B cell (primary cell): ENCODE measurements around the gene ESR1.

ENCODE experiments used
- EZH2 ChIP-seq: IDR thresholded peaks from 2 replicates; pipeline ENCODE4 v1.6.1; 2012; ENCODE audit warnings: borderline replicate concordance, low read depth, mild to moderate bottlenecking, moderate library complexity, low read length; ENCODE audit not compliant: insufficient read depth, poor library complexity, severe bottlenecking
- TF ChIP-seq, protein P1 (sequence below): fragments of 200-600 bp; IDR thresholded peaks from one replicate; pipeline ENCODE4 v1.8.0; 2022; ENCODE audit warnings: antibody characterized with exemption, mild to moderate bottlenecking

DNA sequence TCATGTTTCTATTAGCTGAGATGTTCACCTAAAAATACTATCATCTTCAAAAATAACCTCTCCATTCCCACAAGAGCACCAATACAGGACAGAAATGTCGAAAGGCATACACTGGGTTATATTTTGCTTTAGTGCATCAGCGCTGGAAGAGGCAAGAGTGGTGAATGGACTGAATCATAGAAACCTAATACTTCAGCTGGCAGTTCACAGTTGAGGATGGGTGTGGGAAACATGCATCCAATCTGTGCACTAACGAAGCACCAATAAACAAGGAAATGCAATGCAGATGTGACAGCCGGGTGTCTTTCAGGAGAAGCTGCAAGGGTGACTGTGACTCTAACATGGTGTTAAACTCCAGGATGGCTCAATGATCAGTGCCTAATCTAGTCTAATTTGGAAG is 365.8 kb downstream of the ESR1 start:
- TF ChIP-seq, protein P1, sequence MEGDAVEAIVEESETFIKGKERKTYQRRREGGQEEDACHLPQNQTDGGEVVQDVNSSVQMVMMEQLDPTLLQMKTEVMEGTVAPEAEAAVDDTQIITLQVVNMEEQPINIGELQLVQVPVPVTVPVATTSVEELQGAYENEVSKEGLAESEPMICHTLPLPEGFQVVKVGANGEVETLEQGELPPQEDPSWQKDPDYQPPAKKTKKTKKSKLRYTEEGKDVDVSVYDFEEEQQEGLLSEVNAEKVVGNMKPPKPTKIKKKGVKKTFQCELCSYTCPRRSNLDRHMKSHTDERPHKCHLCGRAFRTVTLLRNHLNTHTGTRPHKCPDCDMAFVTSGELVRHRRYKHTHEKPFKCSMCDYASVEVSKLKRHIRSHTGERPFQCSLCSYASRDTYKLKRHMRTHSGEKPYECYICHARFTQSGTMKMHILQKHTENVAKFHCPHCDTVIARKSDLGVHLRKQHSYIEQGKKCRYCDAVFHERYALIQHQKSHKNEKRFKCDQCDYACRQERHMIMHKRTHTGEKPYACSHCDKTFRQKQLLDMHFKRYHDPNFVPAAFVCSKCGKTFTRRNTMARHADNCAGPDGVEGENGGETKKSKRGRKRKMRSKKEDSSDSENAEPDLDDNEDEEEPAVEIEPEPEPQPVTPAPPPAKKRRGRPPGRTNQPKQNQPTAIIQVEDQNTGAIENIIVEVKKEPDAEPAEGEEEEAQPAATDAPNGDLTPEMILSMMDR = no peak
- TF ChIP-seq EZH2 = no peak
